Glutamatergic neuron (in vitro differentiated cells): ENCODE data around the gene BMP3. TPM values are rescaled to one million over a fixed set of nuclear protein-coding genes. Genes with fewer than 3 reads are reported as not detected.

Experiments used
- DNase-seq: peaks from one replicate; pipeline ENCODE4 v3.0.0; 2022
- H3K27ac Mint-ChIP-seq: one replicate; pipeline ENCODE4 v1.8.0; 2020; ENCODE audit warnings: mild to moderate bottlenecking, mixed read lengths, inconsistent platforms; ENCODE audit not compliant: unreplicated experiment
- H3K27me3 Mint-ChIP-seq: one replicate; pipeline ENCODE4 v1.8.0; 2020; ENCODE audit warnings: mild to moderate bottlenecking, moderate library complexity, mixed read lengths, inconsistent platforms; ENCODE audit not compliant: unreplicated experiment
- H3K36me3 Mint-ChIP-seq: one replicate; pipeline ENCODE4 v1.8.0; 2020; ENCODE audit warnings: mild to moderate bottlenecking, mixed read lengths, inconsistent platforms; ENCODE audit not compliant: unreplicated experiment
- H3K4me1 Mint-ChIP-seq: one replicate; pipeline ENCODE4 v1.8.0; 2020; ENCODE audit warnings: mild to moderate bottlenecking, low read depth, mixed read lengths, inconsistent platforms; ENCODE audit not compliant: unreplicated experiment
- H3K4me3 Mint-ChIP-seq: one replicate; pipeline ENCODE4 v1.8.0; 2020; ENCODE audit warnings: mild to moderate bottlenecking, mixed read lengths, inconsistent platforms; ENCODE audit not compliant: unreplicated experiment
- H3K9me3 Mint-ChIP-seq: one replicate; pipeline ENCODE4 v1.8.0; 2020; ENCODE audit warnings: mild to moderate bottlenecking, moderate library complexity, mixed read lengths, inconsistent platforms; ENCODE audit not compliant: unreplicated experiment
- CTCF ChIP-seq: fragments of 200-600 bp; sonication (generic); IDR thresholded peaks from one replicate; pipeline ENCODE4 v1.5.0; 2021; ENCODE audit not compliant: partially characterized antibody, unreplicated experiment
- total RNA-seq: library from RNA; stranded (reverse); fragmentation: NEBNext Ultra II Directional; extraction: Animal tissue kit (Norgen Biotek cat#: 25700); gene quantifications from one replicate; pipeline ENCODE4 v1.2.1, GENCODE V29; 2021; ENCODE audit not compliant: unreplicated experiment

Gene BMP3
- total RNA-seq, 1 donor from 2014 or later = 1.8 TPM

- peaks cover 7% of the 10 kb centered on the region for H3K9me3 Mint-ChIP-seq
- no peaks in the 10 kb centered on the region for H3K36me3 Mint-ChIP-seq
- TF ChIP-seq CTCF = no peak
- peaks cover 19% of the 10 kb centered on the region for H3K27me3 Mint-ChIP-seq
- no peaks in the 10 kb centered on the region for H3K4me1 Mint-ChIP-seq
- DNase-seq = no peak
- peak overlapping the region; percentile 96 for H3K4me3 Mint-ChIP-seq
- H3K27ac Mint-ChIP-seq = no peak overlapping the region
Measured at GRCh38 chr4:81031796-81032551, 1.5 kb downstream of the BMP3 start.

GRCh38 chr4:81032771-81033684, 2.5 kb downstream of the BMP3 start:
- H3K9me3 Mint-ChIP-seq = peaks cover 7% of the 10 kb centered on the region
- H3K4me1 Mint-ChIP-seq = no peaks in the 10 kb centered on the region
- no peak for DNase-seq
- no peak overlapping the region for H3K27ac Mint-ChIP-seq
- peaks cover 19% of the 10 kb centered on the region for H3K27me3 Mint-ChIP-seq
- no peaks in the 10 kb centered on the region for H3K36me3 Mint-ChIP-seq
- H3K4me3 Mint-ChIP-seq = no peak overlapping the region
- TF ChIP-seq CTCF = no peak

- DNase-seq = no peak
- no peak overlapping the region for H3K4me3 Mint-ChIP-seq
- H3K9me3 Mint-ChIP-seq = no peaks in the 10 kb centered on the region
- H3K4me1 Mint-ChIP-seq = no peaks in the 10 kb centered on the region
- no peaks in the 10 kb centered on the region for H3K36me3 Mint-ChIP-seq
- peaks cover 1% of the 10 kb centered on the region for H3K27me3 Mint-ChIP-seq
- no peak for TF ChIP-seq CTCF
- H3K27ac Mint-ChIP-seq = no peak overlapping the region
Measured at GRCh38 chr4:81038636-81039350, 8.3 kb downstream of the BMP3 start.

DNA sequence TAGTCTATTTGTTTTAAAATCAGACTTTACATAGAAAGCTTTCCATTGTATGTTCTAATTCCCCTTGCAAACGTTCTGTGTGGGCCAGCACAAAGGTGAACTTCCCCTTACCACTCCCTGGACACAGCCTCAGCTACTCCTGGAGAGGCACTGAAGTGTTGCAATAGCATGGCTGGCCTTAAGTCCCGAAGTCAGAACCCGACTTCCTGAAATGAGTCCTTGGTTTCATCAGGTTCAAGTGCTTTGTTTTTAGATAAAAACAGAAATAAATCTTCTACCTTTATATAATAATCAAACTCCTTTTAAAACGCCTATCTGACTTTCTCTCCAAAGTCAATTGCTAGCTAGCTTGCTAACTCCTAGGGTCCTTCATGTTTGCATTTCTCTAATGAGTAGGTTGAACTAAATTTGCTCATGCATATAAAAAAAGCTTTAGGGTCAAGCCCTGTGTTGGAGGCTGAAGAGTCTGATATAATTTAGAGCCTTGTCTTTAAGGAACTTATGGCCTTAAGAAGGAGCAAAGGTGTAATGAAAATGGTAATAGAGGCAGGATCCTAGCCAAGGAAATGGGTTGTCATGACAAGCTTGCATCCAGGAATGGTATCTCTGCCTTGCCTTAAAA, 9.0 kb downstream of the BMP3 start:
- Mint-ChIP-seq H3K4me3 (no peak overlapping the region), H3K9me3 (no peaks in the 10 kb centered on the region), H3K36me3 (no peaks in the 10 kb centered on the region), H3K27ac (no peak overlapping the region), H3K4me1 (no peaks in the 10 kb centered on the region), H3K27me3 (peaks cover 1% of the 10 kb centered on the region)
- TF ChIP-seq CTCF = no peak
- no peak for DNase-seq
